ENCODE measurements around the gene DAB1.

Gene DAB1

DNA sequence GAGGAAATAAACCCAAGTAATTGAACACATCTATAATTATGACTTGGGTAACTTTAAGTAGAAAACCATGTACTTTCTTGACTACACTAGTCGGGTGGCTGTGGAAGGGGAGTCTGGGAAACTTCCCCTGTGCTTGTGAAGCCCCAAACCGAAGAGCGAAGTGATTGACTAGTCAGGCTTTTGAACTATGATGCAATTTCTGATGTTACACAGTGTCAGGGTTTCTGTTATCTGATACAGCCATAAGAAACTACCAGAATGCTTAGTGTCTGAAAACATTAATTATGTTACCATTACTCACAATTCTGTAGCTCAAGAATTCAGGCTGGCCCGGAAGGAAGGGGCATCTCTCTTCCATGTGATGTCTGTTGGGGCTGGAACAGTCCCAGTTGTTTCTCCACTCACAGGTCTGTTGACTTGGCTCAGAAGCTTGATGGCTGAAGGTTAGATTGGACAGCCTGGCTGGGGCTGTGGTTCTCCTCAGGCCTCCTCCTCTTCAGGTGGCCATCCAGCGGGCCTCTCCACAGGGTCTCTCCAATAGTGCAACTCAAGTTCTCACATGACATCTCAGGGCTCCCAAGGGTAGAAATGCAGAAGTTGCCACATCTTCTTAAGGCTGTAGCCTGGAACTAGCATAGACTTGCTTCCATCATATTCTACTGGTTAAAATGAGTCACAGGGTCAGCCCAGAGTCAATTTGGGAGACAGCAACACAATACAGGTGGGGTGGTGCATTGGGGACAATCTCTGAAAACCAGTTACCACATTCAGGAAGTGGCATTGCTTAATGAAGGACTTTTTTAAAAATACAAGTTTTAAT lies 449.7 kb downstream of the DAB1 start:
- TF ChIP-seq, protein P1, sequence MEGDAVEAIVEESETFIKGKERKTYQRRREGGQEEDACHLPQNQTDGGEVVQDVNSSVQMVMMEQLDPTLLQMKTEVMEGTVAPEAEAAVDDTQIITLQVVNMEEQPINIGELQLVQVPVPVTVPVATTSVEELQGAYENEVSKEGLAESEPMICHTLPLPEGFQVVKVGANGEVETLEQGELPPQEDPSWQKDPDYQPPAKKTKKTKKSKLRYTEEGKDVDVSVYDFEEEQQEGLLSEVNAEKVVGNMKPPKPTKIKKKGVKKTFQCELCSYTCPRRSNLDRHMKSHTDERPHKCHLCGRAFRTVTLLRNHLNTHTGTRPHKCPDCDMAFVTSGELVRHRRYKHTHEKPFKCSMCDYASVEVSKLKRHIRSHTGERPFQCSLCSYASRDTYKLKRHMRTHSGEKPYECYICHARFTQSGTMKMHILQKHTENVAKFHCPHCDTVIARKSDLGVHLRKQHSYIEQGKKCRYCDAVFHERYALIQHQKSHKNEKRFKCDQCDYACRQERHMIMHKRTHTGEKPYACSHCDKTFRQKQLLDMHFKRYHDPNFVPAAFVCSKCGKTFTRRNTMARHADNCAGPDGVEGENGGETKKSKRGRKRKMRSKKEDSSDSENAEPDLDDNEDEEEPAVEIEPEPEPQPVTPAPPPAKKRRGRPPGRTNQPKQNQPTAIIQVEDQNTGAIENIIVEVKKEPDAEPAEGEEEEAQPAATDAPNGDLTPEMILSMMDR (conservative IDR thresholded peaks at IDR 0.05): no peak
- no peak overlapping the region for H3K27ac ChIP-seq

DNA sequence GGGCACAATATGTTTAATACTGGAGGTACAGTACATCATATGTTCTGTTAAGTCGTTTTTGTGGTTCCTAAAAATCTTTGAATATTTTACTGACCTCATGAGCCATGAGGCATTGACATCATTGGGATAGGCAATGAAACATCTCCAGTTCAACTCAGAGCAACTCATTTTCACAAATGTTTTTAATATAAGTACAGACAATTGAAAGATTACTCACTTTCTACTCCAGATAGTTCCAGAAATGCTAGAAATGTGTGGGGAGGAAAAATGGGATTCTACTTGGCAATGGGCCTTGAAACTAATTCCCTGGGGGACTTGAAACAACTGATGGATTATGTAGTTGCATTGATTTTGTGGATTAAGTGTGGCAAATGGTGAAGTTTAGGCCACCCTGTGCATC lies 450.9 kb downstream of the DAB1 start:
- TF ChIP-seq, protein P1 (conservative IDR thresholded peaks at IDR 0.05): no peak
- H3K27ac ChIP-seq: no peak overlapping the region

DNA sequence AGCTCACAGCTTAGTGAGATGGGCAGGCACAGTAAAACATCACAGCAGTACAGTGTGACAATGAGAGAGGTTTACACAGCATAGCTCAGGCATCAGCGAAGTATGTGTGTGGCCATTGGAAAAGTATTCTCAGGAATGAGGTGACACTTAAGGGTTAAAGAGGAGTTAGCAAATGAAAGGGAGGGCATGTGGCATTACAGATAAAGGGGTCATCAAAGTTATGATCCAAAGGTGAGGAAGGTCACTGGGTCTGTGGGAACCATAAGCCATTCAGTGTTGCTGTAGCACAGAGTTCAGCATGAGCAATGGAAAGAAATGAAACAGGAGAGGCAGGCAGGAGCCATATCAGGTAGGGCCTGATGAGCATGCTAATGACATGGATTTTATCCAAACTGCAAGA lies 453.6 kb downstream of the DAB1 start:
- TF ChIP-seq, protein P1 (conservative IDR thresholded peaks at IDR 0.05): no peak
- H3K27ac ChIP-seq: no peak overlapping the region

DNA sequence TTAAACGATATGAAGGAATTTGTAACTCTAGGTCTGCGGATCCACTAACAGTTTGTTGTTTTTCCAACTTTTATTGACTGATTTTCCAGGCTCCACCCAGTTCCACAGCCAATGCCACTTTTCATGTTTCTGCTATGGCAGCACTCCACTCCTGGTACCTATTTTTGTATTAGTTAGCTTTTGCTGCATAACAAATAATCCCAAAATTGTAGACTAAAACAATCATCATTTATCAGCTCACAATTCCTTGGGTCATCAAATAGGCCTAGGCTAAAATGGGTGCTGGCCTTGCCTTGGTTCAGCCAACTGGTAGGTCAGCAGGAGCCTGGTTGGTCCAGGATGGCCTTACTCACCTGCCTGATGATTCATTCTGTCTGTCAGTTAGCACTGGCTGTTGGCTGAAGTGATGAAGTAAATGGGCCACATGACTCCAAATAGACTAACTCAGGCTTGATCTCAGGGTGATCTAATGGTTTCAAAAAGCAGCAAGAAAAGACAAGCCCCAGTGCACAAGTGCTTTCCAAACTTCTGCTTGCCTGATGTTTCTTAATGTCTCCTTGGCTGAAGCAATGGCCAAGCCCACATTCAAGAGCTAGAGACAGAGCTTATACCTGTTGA lies 454.9 kb downstream of the DAB1 start:
- TF ChIP-seq, protein P1 (conservative IDR thresholded peaks at IDR 0.05): no peak
- H3K27ac ChIP-seq: no peak overlapping the region

DNA sequence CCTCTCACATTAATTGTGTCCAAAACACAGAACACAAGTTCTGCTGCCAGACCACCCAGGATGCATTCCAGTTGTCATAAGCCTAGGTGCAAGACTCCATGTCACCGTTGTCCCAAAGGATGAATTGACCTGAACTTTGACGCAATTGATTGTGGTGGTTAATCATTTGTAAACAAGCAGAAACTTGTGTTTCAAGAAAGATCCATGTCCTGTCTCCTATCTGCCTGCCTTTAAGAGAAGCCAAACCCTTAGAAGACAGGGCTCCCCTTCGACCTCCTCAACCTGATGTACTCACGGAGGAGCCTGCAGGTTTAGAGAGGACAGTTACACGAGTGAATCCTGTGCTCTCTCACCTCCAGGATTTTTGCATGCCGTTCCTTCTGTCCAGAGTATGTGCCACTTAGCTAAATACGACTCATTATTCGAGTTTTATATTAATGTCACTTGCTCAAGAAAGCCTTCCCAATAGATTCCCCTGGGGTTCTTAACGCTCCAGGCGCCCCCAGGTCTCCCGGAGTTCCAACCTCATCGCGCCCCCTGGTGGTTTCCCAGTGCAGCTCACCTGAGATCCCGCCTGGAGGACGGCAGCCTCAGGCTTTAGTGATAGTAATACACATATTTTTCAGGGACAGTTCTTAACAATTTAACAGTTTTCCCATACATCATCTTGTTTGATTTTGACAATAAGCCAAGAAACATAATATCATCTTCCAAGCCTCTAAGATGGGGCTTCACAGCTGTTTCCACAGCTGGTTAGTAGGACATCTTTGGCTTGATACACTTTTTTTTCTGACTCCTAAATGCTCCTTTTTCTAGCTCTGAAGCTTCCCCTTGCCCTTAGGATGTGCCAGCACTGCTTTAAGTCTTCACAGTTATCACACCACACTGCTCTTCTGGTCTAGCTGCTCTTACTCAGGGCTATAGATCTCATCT lies 455.7 kb downstream of the DAB1 start:
- no peak overlapping the region for H3K27ac ChIP-seq
- TF ChIP-seq, protein P1 (conservative IDR thresholded peaks at IDR 0.05): peak; percentile 59

DNA sequence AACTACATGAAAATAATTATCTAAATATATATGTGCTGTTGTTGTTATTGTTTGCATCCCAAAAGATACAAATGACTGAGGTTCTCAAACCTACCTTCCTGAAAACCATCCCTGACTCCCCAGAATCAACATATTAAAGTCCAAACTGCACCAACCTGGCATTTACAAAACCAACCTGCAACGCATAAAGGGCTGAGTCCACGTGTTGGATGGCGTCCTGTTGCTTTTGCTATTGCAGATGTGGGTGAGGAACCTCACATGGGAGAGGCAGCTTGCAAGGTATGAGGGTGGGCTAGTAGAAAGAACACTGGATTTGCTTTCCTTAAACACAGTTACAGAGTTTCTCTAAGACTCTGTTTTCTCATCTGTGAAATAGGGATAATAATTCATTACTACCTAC lies 456.5 kb downstream of the DAB1 start:
- no peak overlapping the region for H3K27ac ChIP-seq
- TF ChIP-seq, protein P1 (conservative IDR thresholded peaks at IDR 0.05): no peak

DNA sequence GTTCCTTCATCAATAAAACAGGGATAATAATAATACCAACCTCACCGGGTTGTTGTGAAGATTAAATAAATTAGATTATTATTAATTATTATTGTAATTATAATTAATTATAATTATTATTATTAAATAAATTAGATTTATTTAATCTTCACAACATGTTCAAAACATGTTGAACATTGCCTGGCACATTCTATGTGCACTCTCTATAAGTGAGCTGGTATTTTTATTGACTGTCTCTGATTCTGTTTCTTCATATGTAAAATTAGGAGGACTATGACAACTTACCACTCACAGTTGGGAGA lies 457.2 kb downstream of the DAB1 start:
- no peak overlapping the region for H3K27ac ChIP-seq
- TF ChIP-seq, protein P1 (conservative IDR thresholded peaks at IDR 0.05): no peak

Data from VCaP (cell line).